Measurements from ENCODE around the gene PKD2L1. TPM values are rescaled to one million over a fixed set of nuclear protein-coding genes. Genes with fewer than 3 reads are reported as not detected.

PKD2L1 gene
- total and polyA plus RNA-seq, 9 of the 15 experiments (the other 6 are each of a cell fraction or from before 2014, with no cell fraction given) = not detected

DNA sequence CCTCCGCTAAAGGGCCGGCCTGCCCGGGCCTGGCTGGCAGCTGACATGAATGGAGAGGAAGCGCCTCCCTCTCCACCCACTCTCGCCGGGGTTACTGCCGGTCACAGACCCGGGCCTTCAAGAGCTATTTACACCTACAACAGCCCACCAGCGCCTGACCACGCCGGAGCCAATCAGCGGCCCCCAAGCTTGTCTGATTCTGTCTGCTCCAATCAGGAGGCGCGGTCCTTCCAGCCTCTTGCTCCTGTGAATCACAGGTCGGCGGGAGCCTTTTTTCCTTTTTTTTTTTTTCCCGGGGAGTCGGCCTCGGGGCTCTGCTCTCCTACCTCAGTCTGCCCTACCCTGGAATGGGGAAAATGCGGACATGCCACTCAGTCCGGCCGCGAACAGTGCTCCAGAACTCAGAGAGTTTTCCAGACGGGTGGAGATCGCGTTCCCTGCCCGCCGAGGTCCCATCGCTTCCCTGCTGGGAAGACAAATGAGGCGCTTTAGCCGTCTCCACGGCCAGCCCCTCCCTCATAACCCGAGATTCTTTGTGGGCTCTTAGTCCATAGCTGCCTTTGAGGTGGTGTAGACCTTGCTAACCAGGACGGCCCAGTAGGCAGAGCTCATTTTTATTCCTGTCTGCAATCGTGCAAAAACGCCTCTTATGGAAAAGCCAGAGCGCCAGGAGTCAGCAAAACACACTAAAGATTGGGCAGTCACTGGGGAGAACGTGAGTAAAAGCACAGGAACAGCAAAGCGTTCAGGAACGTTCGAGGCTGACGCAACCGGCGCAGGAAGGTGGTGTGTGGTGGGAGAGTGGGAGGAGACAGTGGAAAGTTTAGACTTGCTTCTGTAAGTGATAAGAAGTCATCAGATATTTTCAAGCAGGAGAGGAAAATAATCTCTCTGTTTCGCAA, 43.5 kb upstream of the PKD2L1 start (continued):
- TF ChIP-seq, protein P1, sequence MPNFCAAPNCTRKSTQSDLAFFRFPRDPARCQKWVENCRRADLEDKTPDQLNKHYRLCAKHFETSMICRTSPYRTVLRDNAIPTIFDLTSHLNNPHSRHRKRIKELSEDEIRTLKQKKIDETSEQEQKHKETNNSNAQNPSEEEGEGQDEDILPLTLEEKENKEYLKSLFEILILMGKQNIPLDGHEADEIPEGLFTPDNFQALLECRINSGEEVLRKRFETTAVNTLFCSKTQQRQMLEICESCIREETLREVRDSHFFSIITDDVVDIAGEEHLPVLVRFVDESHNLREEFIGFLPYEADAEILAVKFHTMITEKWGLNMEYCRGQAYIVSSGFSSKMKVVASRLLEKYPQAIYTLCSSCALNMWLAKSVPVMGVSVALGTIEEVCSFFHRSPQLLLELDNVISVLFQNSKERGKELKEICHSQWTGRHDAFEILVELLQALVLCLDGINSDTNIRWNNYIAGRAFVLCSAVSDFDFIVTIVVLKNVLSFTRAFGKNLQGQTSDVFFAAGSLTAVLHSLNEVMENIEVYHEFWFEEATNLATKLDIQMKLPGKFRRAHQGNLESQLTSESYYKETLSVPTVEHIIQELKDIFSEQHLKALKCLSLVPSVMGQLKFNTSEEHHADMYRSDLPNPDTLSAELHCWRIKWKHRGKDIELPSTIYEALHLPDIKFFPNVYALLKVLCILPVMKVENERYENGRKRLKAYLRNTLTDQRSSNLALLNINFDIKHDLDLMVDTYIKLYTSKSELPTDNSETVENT (CRISPR knock-in tag; IDR thresholded peaks at IDR 0.05) = no peak
- TF ChIP-seq MCM5 (IDR thresholded peaks at IDR 0.05; ENCODE audit: low read depth) (no peak), MYC (IDR thresholded peaks at IDR 0.05; ENCODE audit: low read depth, low read length) (peak; percentile 90), MYC (CRISPR knock-in tag; IDR thresholded peaks at IDR 0.05; ENCODE audit: borderline replicate concordance, low read depth) (no peak), WHSC1 (IDR thresholded peaks at IDR 0.05; ENCODE audit: low read length) (no peak), TOE1 (IDR thresholded peaks at IDR 0.05; ENCODE audit: borderline replicate concordance) (peak; percentile 18; the same call in 1 of the 2 replicates), TOE1 (CRISPR knock-in tag; IDR thresholded peaks at IDR 0.05; ENCODE audit: borderline replicate concordance, low read depth) (no peak), FOXA3 (CRISPR knock-in tag; conservative IDR thresholded peaks at IDR 0.05 in 1 of 2, IDR thresholded peaks at IDR 0.05 in 1 of 2) (no peak), ETV6 (IDR thresholded peaks at IDR 0.05; ENCODE audit: borderline replicate concordance in 1 of 2, low read depth in 2 of 2, low read length in 1 of 2) (no peak), ETV6 (CRISPR knock-in tag; IDR thresholded peaks at IDR 0.05; ENCODE audit: borderline replicate concordance) (no peak), NRF1 (conservative IDR thresholded peaks at IDR 0.05 in 1 of 2, IDR thresholded peaks at IDR 0.05 in 1 of 2) (peak; percentile 68 to 77), PHF8 (IDR thresholded peaks at IDR 0.05; ENCODE audit: borderline replicate concordance, low read length) (peak; percentile 53; the same call in 1 of the 2 replicates), CAMTA2 (CRISPR knock-in tag; conservative IDR thresholded peaks at IDR 0.05) (no peak), OTX1 (CRISPR knock-in tag; IDR thresholded peaks at IDR 0.05) (no peak), KDM2B (CRISPR knock-in tag; IDR thresholded peaks at IDR 0.05) (no peak), RBM17 (IDR thresholded peaks at IDR 0.05; ENCODE audit: borderline replicate concordance, low read depth, low read length) (no peak), SMARCB1 (IDR thresholded peaks at IDR 0.05; ENCODE audit: insufficient read length, low read depth) (no peak), NFYB (IDR thresholded peaks at IDR 0.05; ENCODE audit: extremely low read depth, insufficient read length) (peak; percentile 68), ZNF354B (CRISPR knock-in tag; IDR thresholded peaks at IDR 0.05) (no peak), SMAD3 (CRISPR knock-in tag; conservative IDR thresholded peaks at IDR 0.05) (0 out of 2 replicates have a peak, but pooled peaks have one; percentile 44)
- TF ChIP-seq, protein P2, sequence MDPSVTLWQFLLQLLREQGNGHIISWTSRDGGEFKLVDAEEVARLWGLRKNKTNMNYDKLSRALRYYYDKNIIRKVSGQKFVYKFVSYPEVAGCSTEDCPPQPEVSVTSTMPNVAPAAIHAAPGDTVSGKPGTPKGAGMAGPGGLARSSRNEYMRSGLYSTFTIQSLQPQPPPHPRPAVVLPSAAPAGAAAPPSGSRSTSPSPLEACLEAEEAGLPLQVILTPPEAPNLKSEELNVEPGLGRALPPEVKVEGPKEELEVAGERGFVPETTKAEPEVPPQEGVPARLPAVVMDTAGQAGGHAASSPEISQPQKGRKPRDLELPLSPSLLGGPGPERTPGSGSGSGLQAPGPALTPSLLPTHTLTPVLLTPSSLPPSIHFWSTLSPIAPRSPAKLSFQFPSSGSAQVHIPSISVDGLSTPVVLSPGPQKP (CRISPR knock-in tag; IDR thresholded peaks at IDR 0.05) = no peak
